H1 (cell line): ENCODE results near the gene TMEM164. TPM values are rescaled to one million over a fixed set of nuclear protein-coding genes. Genes with fewer than 3 reads are reported as not detected.

Experiments used
- HDAC6 ChIP-seq: IDR thresholded peaks from one replicate; pipeline ENCODE4 v1.7.1; 2012; ENCODE audit warnings: low read depth, mild to moderate bottlenecking, inconsistent platforms, low read length, moderate library complexity
- SRF ChIP-seq: IDR thresholded peaks from 2 replicates; pipeline ENCODE4 v1.6.1; 2011; ENCODE audit warnings: mild to moderate bottlenecking, low read depth, low read length, moderate library complexity
- USF2 ChIP-seq: IDR thresholded peaks from 2 replicates; pipeline ENCODE4 v1.6.1; 2011; ENCODE audit warnings: low read length, improper control_type of control experiment
- polyA plus RNA-seq, 7 experiments: library from polyadenylated mRNA; depleted of rRNA in 3 of 7; stranded (reverse) in 5 of 7; unstranded in 2 of 7; fragments of >200 nt in 5 of 7; fragments of 200-250 nt in 2 of 7; gene quantifications; 1 replicate in 5 of 7; 2 replicates in 1 of 7; 4 replicates in 1 of 7; pipeline versions ENCODE4 v1.2.1 to v1.2.3, GENCODE V29; 2011 to 2013; ENCODE audit warnings: missing spikeins in 2 of 7, mixed read lengths in 2 of 7
- total RNA-seq: library from RNA; stranded (reverse); fragmentation: NEBNext Ultra II Directional; extraction: Animal tissue kit (Norgen Biotek cat#: 25700); gene quantifications from 2 replicates; pipeline ENCODE4 v1.2.1, GENCODE V29; 2021

The TMEM164 gene
- total and polyA plus RNA-seq, 2 of the 8 experiments (the other 6 are each of a cell fraction or from before 2014, with no cell fraction given) = 7.3 to 14.8 TPM

DNA sequence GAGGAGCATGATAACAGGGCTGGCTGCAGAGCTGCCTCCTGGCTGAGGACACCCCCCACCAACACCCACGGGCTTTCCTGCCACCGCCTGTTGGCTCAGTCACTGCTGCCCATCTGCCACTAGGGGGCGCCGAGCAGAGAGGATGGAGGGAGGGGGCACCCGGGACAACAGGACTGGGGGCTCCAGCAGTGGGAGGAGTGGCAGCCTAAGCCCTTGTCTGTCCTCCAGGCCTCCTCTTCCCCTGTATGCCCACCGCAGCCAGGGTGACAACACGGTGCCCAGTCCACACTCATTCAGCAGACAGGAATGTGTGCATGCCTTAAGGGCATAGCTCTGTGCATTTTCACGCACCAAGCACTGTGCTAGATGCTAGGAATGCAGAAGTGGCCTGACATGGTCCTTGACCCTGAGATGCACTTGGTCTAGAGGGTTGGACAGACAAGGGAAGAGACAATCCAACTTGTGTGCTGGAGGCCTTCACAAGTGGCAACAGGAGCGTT is 165.1 kb downstream of the TMEM164 start (continued):
- TF ChIP-seq USF2 (no peak), HDAC6 (no peak), SRF (no peak)
- TF ChIP-seq, all 59 proteins: peak for 2
